Adrenal gland (tissue), 12 donors: ENCODE data around the gene HCAR2. TPM values are rescaled to one million over a fixed set of nuclear protein-coding genes. Genes with fewer than 3 reads are reported as not detected.
"Not testable (repeated sequence)": the region's sequence is repeated elsewhere in the genome, so short reads cannot be mapped to it uniquely, and the experiment has no call there.

Experiments
- DNase-seq, 7 donors: peaks; one replicate each; pipeline ENCODE4 v3.0.0-alpha.2; 2019 to 2020
- H3K27ac ChIP-seq, 5 donors: fragments of 200-600 bp; sonication (generic) in 4 of 5; 1 replicate in 3 of 5; 2 replicates in 2 of 5; pipeline versions ENCODE4 v1.5.1 to v1.8.0; 2016 to 2020; ENCODE audit warnings: mild to moderate bottlenecking in 1 of 5
- H3K27me3 ChIP-seq: fragments of 200-600 bp; 2 replicates; pipeline ENCODE4 v1.8.0; 2021
- H3K36me3 ChIP-seq, 2 donors: fragments of 200-600 bp; replicated peaks in 1 of 2; 1 replicate in 1 of 2; 2 replicates in 1 of 2; pipeline versions ENCODE4 v1.5.1 to v1.8.0; 2018 to 2022
- H3K4me1 ChIP-seq, 2 donors: fragments of 200-600 bp; replicated peaks in 1 of 2; 1 replicate in 1 of 2; 2 replicates in 1 of 2; pipeline versions ENCODE4 v1.5.1 to v1.8.0; 2018 to 2021
- H3K4me3 ChIP-seq, 4 donors: fragments of 200-600 bp; sonication (generic) in 3 of 4; one replicate each; pipeline ENCODE4 v1.5.1; 2016 to 2018
- H3K9me3 ChIP-seq, 3 donors: fragments of 200-600 bp; sonication (generic) in 1 of 3; replicated peaks in 1 of 3; 1 replicate in 2 of 3; 2 replicates in 1 of 3; pipeline versions ENCODE4 v1.5.1 to v1.8.0; 2016 to 2021
- POLR2A ChIP-seq, 2 donors: fragments of 450-650 bp; IDR thresholded peaks; one replicate each; pipeline ENCODE4 v1.6.1; 2017; ENCODE audit warnings: antibody characterized with exemption in 2 of 2, mild to moderate bottlenecking in 2 of 2, moderate library complexity in 1 of 2
- WGBS, 4 donors: extraction: QIAGEN DNeasy Blood & Tissue Kit in 2 of 4; methylation state at CpG; one replicate each; pipeline versions ENCODE4 v1.1.5 to v1.1.7; 2013 to 2017; 5-methylcytosine and 5-hydroxymethylcytosine counted together
- intact Hi-C, 2 donors: fragments of 100-400 bp; cut with DNase I; formaldehyde crosslinking; loops; one replicate each; pipeline versions ENCODE4 v1.14.1 to v1.15.0; 2022 to 2023
- polyA plus RNA-seq, 3 donors: library from polyadenylated mRNA; stranded (reverse); fragments of 200-250 nt in 2 of 3; fragments of 350-450 nt in 1 of 3; fragmentation: Illumina TruSeq in 1 of 3; extraction: RNeasy Lipid Tissue Mini Kit (QIAGEN cat#74804) in 1 of 3; gene quantifications; one replicate each; pipeline ENCODE4 v1.2.3, GENCODE V29; 2013 to 2014
- total RNA-seq, 9 donors: library from RNA; depleted of rRNA in 4 of 9; stranded (reverse); fragments of >200 nt in 4 of 9; fragments of 120-200 nt in 1 of 9; fragmentation: NEBNext Ultra II Directional in 1 of 9; extraction: Animal tissue kit (Norgen Biotek cat#: 25700) in 1 of 9; gene quantifications; one replicate each; pipeline versions ENCODE4 v1.1.0 to v1.2.4, GENCODE V29; 2013 to 2023
- TF ChIP-seq, protein P1 (sequence below), 6 experiments: fragments of 450-650 bp in 4 of 6; fragments of 200-600 bp in 2 of 6; sonication (generic) in 1 of 6; IDR thresholded peaks; 1 replicate in 5 of 6; 2 replicates in 1 of 6; pipeline versions ENCODE4 v1.5.1 to v1.8.0; 2016 to 2021; ENCODE audit warnings: antibody characterized with exemption in 6 of 6, mild to moderate bottlenecking in 2 of 6, moderate library complexity in 1 of 6
- donor health status: healthy with polysubstance abuse.
- donor health status: Bipolar disorder and iron deficiency.
- donor health status: DM: yes; HTN: yes; CAD: no.
- donor health status: DM: no; HTN: no; CAD: no.
- donor health status: DM: no; HTN: no; CAD: no.
- donor health status: DM: yes; HTN: yes; CAD: no.

Gene HCAR2
- total and polyA plus RNA-seq, 12 donors = 0.08 to 0.98 (median 0.23) TPM; not detected in 7

- Histone ChIP-seq H3K27me3 (no peaks in the 10 kb centered on the region), H3K36me3 (no peaks in the 10 kb centered on the region), H3K27ac (no peak overlapping the region), H3K9me3 (no peaks in the 10 kb centered on the region), H3K4me1 (no peaks in the 10 kb centered on the region), H3K4me3 (no peak overlapping the region)
- DNase-seq = no peak
- 71 to 82% (median 74%) methylated on average over 5 of the region's 5 CpGs for WGBS, 4 donors
- intact Hi-C loops = no loop called here
- TF ChIP-seq POLR2A (IDR thresholded peaks at IDR 0.05) = no peak
- TF ChIP-seq, protein P1, sequence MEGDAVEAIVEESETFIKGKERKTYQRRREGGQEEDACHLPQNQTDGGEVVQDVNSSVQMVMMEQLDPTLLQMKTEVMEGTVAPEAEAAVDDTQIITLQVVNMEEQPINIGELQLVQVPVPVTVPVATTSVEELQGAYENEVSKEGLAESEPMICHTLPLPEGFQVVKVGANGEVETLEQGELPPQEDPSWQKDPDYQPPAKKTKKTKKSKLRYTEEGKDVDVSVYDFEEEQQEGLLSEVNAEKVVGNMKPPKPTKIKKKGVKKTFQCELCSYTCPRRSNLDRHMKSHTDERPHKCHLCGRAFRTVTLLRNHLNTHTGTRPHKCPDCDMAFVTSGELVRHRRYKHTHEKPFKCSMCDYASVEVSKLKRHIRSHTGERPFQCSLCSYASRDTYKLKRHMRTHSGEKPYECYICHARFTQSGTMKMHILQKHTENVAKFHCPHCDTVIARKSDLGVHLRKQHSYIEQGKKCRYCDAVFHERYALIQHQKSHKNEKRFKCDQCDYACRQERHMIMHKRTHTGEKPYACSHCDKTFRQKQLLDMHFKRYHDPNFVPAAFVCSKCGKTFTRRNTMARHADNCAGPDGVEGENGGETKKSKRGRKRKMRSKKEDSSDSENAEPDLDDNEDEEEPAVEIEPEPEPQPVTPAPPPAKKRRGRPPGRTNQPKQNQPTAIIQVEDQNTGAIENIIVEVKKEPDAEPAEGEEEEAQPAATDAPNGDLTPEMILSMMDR (IDR thresholded peaks at IDR 0.05) = no peak
These were observed 18.8 kb downstream of the HCAR2 start for GRCh38 chr12:122684297-122684813.

GRCh38 chr12:122681814-122682213 lies 21.3 kb downstream of the HCAR2 start:
- peak in 1 of 7 donors; percentile 21 for DNase-seq
- TF ChIP-seq, protein P1 (IDR thresholded peaks at IDR 0.05) = no peak
- no peak for TF ChIP-seq POLR2A (IDR thresholded peaks at IDR 0.05)
- H3K36me3 ChIP-seq = no peaks in the 10 kb centered on the region
- H3K27ac ChIP-seq = no peak overlapping the region
- intact Hi-C loops = no loop called here
- no peaks in the 10 kb centered on the region for H3K4me1 ChIP-seq
- WGBS, 4 donors = 58 to 73% (median 71%) methylated on average over 3 to 4 of the region's 4 CpGs
- H3K27me3 ChIP-seq = no peaks in the 10 kb centered on the region
- H3K4me3 ChIP-seq = no peak overlapping the region
- H3K9me3 ChIP-seq = no peaks in the 10 kb centered on the region

GRCh38 chr12:122680989-122681388 lies 22.2 kb downstream of the HCAR2 start:
- intact Hi-C loops, DNase-seq, H3K4me1 ChIP-seq, H3K4me3 ChIP-seq, H3K36me3 ChIP-seq, H3K27me3 ChIP-seq, H3K9me3 ChIP-seq, H3K27ac ChIP-seq: not testable (repeated sequence)
- 79 to 98% (median 86%) methylated on average over 6 of the region's 6 CpGs for WGBS, 4 donors

DNA sequence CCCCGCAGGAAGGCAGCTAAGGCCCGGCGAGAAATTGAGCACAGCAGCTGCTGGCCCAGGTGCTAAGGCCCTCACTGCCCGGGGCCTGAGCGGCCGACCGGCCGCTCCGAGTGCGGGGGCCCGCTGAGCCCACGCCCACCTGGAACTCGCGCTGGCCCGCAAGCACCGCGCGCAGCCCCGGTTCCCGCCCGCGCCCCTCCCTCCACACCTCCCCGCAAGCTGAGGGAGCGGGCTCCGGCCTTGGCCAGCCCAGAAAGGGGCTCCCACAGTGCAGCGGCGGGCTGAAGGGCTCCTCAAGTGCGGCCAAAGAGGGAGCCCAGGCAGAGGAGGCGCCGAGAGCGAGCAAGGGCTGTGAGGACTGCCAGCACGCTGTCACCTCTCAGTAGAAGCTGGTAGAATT lies 26.4 kb downstream of the HCAR2 start:
- intact Hi-C loops, DNase-seq, H3K9me3 ChIP-seq, H3K36me3 ChIP-seq, H3K4me1 ChIP-seq, H3K4me3 ChIP-seq, H3K27me3 ChIP-seq, H3K27ac ChIP-seq: not testable (repeated sequence)
- 95 to 100% (median 96%) methylated on average over 5 to 32 of the region's 32 CpGs; no CpG with 5 or more reads in 1 of the 4 donors for WGBS, 4 donors

DNA sequence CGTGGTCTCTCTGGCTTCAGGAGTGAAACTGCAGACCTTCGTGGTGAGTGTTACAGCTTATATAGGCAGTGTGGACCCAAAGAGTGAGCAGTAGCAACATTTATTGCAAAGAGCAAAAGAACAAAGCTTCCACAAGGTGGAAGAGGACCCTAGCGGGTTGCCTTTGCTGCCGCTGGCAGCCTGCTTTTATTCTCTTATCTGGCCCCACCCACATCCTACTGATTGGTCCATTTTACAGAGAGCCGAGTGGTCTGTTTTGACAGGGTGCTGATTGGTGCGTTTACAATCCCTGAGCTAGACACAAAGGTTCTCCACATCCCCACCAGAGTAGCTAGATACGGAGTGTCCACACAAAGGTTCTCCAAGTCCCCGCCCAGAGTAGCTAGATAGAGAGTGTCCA lies 27.1 kb downstream of the HCAR2 start:
- WGBS, 4 donors = 88 to 94% (median 93%) methylated on average over 7 to 8 of the region's 8 CpGs
- H3K9me3 ChIP-seq, H3K4me3 ChIP-seq, DNase-seq, intact Hi-C loops, H3K27me3 ChIP-seq, H3K27ac ChIP-seq, H3K36me3 ChIP-seq, H3K4me1 ChIP-seq: not testable (repeated sequence)

DNA sequence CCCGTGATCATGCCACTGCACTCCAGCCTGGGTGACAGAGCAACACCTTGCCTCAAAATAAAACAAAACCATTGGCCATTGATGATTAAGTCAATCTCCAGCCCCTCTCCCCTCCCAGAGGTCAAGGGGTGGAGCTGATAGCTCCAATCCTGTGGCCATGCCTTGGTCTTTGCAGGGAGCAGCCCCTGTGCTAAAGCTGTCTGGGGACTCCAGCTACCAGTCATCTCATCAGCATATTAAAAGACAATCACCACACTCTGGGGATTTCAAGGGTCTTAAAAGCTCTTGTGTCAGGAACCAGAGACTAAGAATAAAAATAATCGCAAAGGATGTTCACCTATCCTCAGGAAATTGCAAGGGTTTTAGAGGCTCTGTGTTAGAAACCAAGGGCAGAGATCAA lies 30.6 kb downstream of the HCAR2 start:
- no peak overlapping the region for H3K27ac ChIP-seq
- no peaks in the 10 kb centered on the region for H3K9me3 ChIP-seq
- 75 to 94% (median 87%) methylated on average over 1 to 2 of the region's 2 CpGs for WGBS, 4 donors
- no peak for TF ChIP-seq POLR2A (IDR thresholded peaks at IDR 0.05)
- TF ChIP-seq, protein P1 (IDR thresholded peaks at IDR 0.05) = no peak
- H3K4me1 ChIP-seq = peaks cover 0 to 8% of the 10 kb centered on the region in 2 donors
- H3K27me3 ChIP-seq = no peaks in the 10 kb centered on the region
- no peak for DNase-seq
- no peaks in the 10 kb centered on the region for H3K36me3 ChIP-seq
- no peak overlapping the region for H3K4me3 ChIP-seq
- intact Hi-C loops = no loop called here
